AG04449 (cell line): Measurements from ENCODE around the gene MN1.

ENCODE experiments used
- CTCF ChIA-PET: fragments of 350-600 bp; formaldehyde crosslinking; extraction: SDS; loops from one replicate; lab custom pipeline; 2021; ENCODE audit warnings: antibody characterized with exemption; lab: Yijun Ruan, JAX
- POLR2A ChIA-PET: fragments of 400-600, 350-600 bp; formaldehyde crosslinking; extraction: SDS; loops from one replicate; lab custom pipeline; 2020; ENCODE audit warnings: antibody characterized with exemption, inconsistent platforms; lab: Yijun Ruan, JAX
- DNase-seq: peaks from one replicate; pipeline ENCODE4 v3.0.0-alpha.2; 2010; ENCODE audit warnings: low read depth, low spot score
- H3K4me3 ChIP-seq: 2 replicates; pipeline ENCODE4 v1.5.1; 2011; ENCODE audit warnings: low read depth, mild to moderate bottlenecking, control low read depth, low read length
- TF ChIP-seq, protein P1 (sequence below): IDR thresholded peaks from one replicate; pipeline ENCODE4 v1.5.1; 2011; ENCODE audit warnings: mild to moderate bottlenecking, moderate library complexity, low read length, control low read depth, inconsistent platforms; ENCODE audit not compliant: insufficient read depth; ENCODE audit errors: missing control alignments

MN1 gene

DNA sequence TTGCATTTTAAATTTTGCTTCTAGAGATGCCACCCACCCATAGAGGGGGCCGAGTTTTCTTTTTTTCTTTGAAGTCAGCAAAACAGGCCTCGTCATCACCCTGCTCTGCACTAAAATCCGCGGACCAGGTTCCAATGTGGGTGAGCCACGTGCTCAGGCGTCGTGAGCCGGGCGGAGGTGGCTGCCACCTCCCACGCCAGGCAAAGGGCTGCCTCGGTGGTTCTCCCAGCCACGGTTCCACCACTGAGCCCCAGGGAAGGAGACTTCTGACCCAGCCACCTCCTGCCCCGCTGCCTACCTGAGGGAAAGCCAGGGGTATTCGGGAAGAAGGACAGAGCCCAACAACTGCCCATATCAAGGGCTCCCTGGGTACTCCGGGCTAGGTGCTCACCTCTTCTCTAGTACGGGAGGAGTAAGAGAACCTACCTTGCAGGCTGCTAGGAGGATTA is 45.3 kb downstream of the MN1 start:
- H3K4me3 ChIP-seq, result no peak overlapping the region
- TF ChIP-seq, protein P1, sequence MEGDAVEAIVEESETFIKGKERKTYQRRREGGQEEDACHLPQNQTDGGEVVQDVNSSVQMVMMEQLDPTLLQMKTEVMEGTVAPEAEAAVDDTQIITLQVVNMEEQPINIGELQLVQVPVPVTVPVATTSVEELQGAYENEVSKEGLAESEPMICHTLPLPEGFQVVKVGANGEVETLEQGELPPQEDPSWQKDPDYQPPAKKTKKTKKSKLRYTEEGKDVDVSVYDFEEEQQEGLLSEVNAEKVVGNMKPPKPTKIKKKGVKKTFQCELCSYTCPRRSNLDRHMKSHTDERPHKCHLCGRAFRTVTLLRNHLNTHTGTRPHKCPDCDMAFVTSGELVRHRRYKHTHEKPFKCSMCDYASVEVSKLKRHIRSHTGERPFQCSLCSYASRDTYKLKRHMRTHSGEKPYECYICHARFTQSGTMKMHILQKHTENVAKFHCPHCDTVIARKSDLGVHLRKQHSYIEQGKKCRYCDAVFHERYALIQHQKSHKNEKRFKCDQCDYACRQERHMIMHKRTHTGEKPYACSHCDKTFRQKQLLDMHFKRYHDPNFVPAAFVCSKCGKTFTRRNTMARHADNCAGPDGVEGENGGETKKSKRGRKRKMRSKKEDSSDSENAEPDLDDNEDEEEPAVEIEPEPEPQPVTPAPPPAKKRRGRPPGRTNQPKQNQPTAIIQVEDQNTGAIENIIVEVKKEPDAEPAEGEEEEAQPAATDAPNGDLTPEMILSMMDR, result no peak
- POLR2A ChIA-PET, result no interaction called here
- no peak for DNase-seq
- CTCF ChIA-PET, result no interaction called here

DNA sequence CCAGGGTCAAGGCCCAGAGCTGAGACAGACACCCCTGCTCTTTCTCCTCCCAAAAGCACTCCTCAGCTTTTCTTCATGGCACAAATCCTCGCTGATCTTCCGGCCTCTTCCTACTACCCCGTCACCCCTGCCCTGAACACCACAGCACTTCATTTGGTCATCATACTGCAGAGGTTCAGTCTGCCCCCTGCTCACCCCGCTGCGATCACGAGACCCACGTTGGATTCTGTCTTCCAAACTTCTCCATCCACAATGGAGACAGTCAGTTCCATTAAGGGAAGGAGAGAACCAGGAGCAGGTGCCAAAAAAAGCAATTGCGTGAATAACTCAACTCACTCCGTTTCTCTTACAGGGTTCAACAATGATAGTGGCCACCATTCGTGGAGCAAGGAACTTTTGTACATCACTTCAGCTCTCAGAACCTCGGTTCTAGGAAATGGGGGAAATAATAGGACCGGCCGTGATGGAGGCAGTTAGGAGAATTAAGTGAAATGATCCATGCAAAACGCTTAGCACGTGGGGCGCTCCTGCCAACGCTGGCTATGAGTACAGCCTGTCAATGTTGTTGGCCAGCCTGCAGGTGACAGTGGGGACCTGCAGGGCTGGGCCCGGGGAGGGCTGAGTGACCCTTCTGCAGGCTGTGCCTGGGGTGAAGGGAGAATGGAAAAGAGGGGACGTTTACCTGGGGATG is 45.9 kb downstream of the MN1 start:
- CTCF ChIA-PET, result no interaction called here
- POLR2A ChIA-PET, result no interaction called here

DNA sequence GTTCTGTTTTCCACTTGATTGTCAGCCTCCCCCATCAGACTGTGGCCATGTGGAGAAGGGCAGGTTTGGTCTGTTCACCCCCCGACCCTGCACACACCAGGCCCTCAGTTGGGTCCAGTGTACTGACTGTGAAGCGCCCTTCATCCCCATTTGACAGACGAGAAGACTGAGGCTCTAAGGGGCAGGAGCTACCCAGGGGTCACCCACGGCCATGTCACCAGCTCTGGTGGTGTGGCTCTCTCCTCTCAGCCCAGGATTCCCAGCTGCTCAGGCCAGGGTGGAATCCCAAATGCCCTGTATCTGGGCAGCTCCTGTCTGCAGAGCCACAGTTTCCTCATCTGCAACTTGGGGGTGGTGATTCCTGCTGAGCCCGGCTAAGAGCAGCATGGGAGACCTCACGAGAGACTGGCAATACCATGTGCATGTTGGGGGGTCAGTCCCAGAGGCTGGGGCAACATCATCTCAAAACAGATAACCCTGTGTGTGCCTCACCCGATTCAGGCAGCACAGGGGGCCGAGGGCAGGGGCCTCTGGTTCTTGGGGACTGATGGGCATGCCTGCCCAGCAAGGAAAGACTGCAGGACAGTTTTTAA is 46.6 kb downstream of the MN1 start:
- CTCF ChIA-PET, result interaction anchor here (1.5 kb wide), 1 partner anchor 18 kb away, joined by 3 read pairs; no protein-coding TSS in a partner anchor
- TF ChIP-seq, protein P1, result no peak
- no peak overlapping the region for H3K4me3 ChIP-seq
- DNase-seq, result no peak
- POLR2A ChIA-PET, result no interaction called here

More for the DNA sequence above, 45.9 kb downstream of the MN1 start:
- no peak for DNase-seq
- TF ChIP-seq, protein P1, result no peak
- H3K4me3 ChIP-seq, result no peak overlapping the region

DNA sequence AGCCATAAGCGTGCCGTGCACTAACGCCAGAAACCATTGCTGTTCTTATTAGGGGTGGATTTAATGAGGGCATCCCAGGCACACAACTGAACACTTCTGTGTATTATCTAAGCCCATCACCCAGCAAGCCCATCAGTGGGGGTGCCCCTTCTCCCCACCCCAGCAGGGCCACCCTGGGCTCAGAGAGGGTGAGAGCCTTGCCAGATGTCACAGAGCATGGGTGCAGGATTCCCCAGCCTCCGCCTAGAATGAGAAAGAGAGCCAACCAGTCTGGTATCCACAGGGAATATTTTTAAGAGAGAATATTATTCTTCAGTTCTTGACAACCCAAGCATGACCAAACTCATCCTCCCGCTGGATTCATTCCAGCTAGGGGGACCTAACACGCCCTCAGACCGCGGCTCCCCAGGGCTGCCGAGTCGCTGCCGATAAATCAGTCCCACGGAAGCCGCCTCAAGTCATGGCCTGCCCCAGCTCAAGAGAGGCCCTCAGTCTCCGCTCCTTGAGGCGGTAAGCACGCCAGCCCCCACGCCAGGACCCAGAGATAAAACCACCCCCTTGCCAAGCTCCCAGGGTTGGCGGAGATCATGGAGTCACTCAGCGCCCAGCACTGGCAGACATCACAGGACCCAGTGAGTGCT is 47.2 kb downstream of the MN1 start:
- TF ChIP-seq, protein P1, result no peak
- ChIA-PET POLR2A (no interaction called here), CTCF (interaction anchor here (1.5 kb wide), 1 partner anchor 18 kb away, joined by 3 read pairs; no protein-coding TSS in a partner anchor)
- no peak overlapping the region for H3K4me3 ChIP-seq
- DNase-seq, result no peak

DNA sequence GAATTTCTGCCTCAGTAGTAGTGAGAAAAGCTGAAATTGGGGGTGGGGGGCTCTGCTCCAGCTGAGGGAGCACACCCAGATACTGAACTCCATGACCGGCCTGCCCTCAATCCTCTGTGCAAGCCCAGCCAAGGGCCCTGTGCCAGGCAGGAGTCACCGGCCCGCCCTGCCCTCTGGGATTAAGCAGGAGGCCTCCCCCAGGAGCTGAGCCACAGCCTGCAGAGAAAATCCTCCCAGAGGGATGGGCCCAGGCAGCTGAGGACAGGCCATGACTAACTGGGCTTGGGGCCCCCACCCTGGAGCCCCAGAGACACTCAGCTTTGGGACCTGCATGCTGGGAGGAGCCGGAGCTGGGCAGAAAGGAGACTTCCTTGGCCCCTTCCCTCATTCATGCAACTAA is 48.8 kb downstream of the MN1 start:
- no peak for DNase-seq
- no peak overlapping the region for H3K4me3 ChIP-seq
- ChIA-PET CTCF (interaction anchor here (0.9 kb wide), 1 partner anchor 15 kb away, joined by 3 read pairs; no protein-coding TSS in a partner anchor), POLR2A (interaction anchor here (0.6 kb wide), 1 partner anchor 109 kb away, joined by 4 read pairs; no protein-coding TSS in a partner anchor)
- TF ChIP-seq, protein P1, result no peak

DNA sequence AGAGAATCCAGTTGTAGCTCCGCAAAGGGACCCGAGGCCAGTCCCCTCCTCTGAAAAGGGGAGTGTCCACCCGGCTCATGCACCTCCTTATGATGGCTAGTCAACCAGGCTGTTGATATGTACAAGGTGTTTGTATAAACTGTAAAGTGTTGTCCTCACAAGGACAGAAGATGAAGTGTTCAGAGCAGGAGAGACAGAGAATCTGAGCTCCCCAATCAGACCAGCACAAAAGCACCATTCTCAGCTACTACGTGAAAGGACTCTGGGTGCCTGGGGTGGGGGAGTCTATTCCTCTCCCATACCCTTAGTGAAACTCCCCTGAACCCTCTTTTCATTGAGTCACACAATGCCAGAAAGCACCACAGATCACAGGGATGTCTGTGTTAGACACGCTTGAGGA is 49.4 kb downstream of the MN1 start:
- no peak overlapping the region for H3K4me3 ChIP-seq
- TF ChIP-seq, protein P1, result no peak
- no peak for DNase-seq
- POLR2A ChIA-PET, result no interaction called here
- CTCF ChIA-PET, result no interaction called here
